Cardiac atrium fibroblast (primary cell): ENCODE data around the gene TP53AIP1. TPM values are rescaled to one million over a fixed set of nuclear protein-coding genes. Genes with fewer than 3 reads are reported as not detected.

Experiments
- total RNA-seq: library from RNA; depleted of rRNA; stranded (reverse); fragments of >200 nt; gene quantifications from 2 replicates; pipeline ENCODE4 v1.2.3, GENCODE V29; 2015

Gene TP53AIP1, protein sequence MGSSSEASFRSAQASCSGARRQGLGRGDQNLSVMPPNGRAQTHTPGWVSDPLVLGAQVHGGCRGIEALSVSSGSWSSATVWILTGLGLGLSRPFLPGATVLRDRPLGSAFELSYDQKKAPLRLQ
- not detected in 2 replicates for total RNA-seq

DNA sequence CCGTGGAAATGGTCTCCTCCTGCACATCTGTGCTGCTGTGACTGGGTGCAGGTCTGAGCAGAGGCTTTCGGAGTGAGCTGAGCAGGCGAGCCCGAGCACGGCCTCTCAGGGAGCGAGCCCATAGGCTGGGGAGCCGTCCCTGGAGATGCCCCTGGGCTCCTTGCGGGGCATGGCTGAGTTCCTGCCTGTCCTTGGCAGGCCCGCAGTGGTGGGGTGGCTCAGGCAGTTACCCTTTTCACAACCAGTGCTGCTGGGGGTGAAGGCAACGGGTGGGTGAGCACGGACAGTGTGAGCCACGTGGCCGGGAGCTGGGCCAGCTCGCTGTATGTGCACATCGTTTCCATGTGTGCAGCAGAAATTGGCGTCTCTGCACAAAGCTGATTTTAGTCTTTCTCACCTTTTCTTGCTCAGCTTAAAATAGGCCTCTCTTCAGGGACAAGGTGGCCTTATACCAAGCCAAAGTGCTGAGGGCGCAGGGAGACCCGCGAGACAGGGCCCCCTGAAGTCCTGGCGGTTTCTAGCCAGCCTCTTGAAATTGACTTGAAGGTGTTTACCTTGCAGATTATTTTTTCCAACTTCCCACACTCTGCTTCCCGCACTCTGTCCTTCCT, at the start of gene TP53AIP1:
Gene TP53AIP1, minus strand, starts transcription at position 55 of the 611 bp plus-strand sequence. CDS start 5,053 bp downstream, outside the sequence.

DNA sequence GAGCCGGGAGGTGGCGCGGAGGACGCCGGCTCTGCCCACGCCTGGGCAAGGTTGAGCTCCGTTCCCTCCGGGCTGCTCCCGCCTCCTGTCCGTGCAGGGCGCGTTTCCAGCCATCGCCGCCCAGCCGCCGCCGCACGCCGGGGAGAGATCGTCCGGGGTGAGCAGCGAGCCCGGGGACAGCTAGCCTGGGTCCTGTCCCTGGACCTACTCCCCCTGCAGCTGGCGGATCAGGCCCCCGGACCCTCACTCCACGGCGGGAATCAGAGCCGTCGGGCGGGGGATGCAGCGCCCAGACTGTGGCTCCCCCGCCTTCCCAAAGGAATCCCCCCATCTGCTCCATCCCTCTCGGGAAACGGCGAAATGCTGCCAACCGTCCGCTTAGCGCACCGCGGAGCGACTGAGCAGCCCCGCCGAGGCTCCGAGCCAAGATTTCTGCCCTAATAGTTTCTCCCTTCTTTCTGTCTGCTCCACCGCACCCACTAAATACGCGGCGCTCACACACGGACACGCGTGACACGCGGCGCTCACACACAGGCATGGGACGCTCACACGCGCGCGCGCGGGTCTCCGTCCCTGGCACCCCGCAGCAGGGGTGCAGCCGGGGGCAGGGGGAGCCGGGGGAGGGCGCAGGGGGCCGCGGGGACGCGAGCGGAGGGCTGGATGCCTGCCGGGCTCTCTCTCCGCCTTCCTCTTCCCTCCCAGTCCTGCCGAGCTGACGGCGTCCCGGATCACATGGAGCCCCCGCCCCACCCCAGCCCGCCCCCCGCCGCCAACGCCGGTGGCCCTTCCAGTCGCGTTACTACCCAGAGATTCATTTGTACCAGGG, 51.9 kb downstream of the TP53AIP1 start, which contains the start of gene KCNJ5:
Gene KCNJ5, plus strand, starts transcription at position 814 of the 826 bp plus-strand sequence. CDS start 19,918 bp downstream, outside the sequence.

Other genes with a start within 250 kb of the TP53AIP1 start
- gene FLI1, start 248.8 kb downstream of the TP53AIP1 start, total RNA-seq, result 48.9 and 71.4 TPM in 2 replicates
- gene KCNJ1, start 75.6 kb downstream of the TP53AIP1 start, total RNA-seq, result not detected in 2 replicates
- 0.36 TPM in 1 of 2 replicates, not detected in the other for gene KCNJ5, start 51.5 kb downstream of the TP53AIP1 start, total RNA-seq
- 7.0 and 9.1 TPM in 2 replicates for gene ARHGAP32, start 249.5 kb upstream of the TP53AIP1 start, total RNA-seq